Measurements from ENCODE around the gene PPP1R9A. TPM values are rescaled to one million over a fixed set of nuclear protein-coding genes. Genes with fewer than 3 reads are reported as not detected.
A peak's percentile ranks its signal among the peaks of the same experiment; 100 is the strongest.

Gene PPP1R9A
- total RNA-seq, 1 experiment from 2014 or later: 21.8 TPM

GRCh38 chr7:94901981-94902380 is 5.4 kb upstream of the PPP1R9A start:
- peaks cover 16% of the 10 kb centered on the region for H3K4me1 ChIP-seq
- H3K27ac ChIP-seq: no peak overlapping the region
- H3K27me3 ChIP-seq: no peaks in the 10 kb centered on the region
- no peak overlapping the region for H3K4me3 ChIP-seq
- DNase-seq: no peak
- no peaks in the 10 kb centered on the region for H3K36me3 ChIP-seq
- H3K9me3 ChIP-seq (replicated peaks): no peaks in the 10 kb centered on the region

- Histone ChIP-seq H3K4me1 (peaks cover 16% of the 10 kb centered on the region), H3K9me3 (replicated peaks) (no peaks in the 10 kb centered on the region), H3K27me3 (no peaks in the 10 kb centered on the region), H3K27ac (no peak overlapping the region), H3K4me3 (no peak overlapping the region), H3K36me3 (no peaks in the 10 kb centered on the region)
- peak in 1 of 2 experiments; percentile 66 for DNase-seq
Measured at GRCh38 chr7:94903971-94904370, 3.4 kb upstream of the PPP1R9A start.

- Histone ChIP-seq H3K27ac (no peak overlapping the region), H3K9me3 (replicated peaks) (no peaks in the 10 kb centered on the region), H3K4me3 (no peak overlapping the region), H3K36me3 (no peaks in the 10 kb centered on the region), H3K4me1 (peaks cover 19% of the 10 kb centered on the region), H3K27me3 (no peaks in the 10 kb centered on the region)
- DNase-seq: no peak
Measured at GRCh38 chr7:94904982-94905381, 2.4 kb upstream of the PPP1R9A start.

DNA sequence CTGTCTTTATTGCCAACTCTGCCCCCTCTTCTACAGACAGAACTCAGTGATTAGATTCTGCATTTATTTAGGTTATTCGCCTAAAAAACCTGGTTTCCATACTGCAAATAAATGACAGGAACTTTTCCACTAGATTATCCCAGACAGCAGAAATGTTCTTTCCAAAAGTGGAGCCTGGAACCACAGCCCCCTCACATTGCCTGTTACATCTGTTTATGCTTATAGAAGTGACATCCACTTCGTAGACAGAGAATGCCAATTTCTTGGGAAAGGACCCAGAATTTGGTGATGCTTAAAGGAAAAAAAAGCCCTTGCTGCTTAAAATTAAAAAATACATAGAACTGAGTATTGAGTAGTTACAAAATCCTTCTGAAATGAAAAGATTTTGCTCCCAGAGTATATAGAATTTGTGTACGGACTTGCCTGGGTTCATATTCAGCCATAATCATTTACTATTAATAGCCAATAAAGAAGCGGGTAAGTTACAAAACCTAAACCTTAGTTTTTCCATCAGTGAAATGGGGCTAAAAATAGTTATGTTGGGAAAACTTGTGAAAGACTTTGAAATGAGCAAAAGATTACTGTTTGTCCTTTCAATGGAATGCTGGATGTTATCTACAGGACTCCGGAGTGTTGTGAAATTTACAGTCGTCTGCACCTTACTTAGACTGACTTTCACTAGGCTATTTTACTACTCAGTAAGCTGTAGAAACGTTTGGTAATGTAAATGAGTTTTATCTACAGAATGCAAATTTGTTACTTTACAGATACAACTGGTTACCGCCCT is 1.1 kb upstream of the PPP1R9A start:
- no peak for DNase-seq
- Histone ChIP-seq H3K36me3 (no peaks in the 10 kb centered on the region), H3K27me3 (no peaks in the 10 kb centered on the region), H3K4me1 (peaks cover 19% of the 10 kb centered on the region), H3K9me3 (replicated peaks) (no peaks in the 10 kb centered on the region), H3K4me3 (no peak overlapping the region), H3K27ac (no peak overlapping the region)

- Histone ChIP-seq H3K27ac (peak overlapping the region; percentile 66), H3K27me3 (no peaks in the 10 kb centered on the region)
- peak; percentile 46 to 70 for DNase-seq
Measured at GRCh38 chr7:94907811-94908322, 473 bp downstream of the PPP1R9A start.

DNA sequence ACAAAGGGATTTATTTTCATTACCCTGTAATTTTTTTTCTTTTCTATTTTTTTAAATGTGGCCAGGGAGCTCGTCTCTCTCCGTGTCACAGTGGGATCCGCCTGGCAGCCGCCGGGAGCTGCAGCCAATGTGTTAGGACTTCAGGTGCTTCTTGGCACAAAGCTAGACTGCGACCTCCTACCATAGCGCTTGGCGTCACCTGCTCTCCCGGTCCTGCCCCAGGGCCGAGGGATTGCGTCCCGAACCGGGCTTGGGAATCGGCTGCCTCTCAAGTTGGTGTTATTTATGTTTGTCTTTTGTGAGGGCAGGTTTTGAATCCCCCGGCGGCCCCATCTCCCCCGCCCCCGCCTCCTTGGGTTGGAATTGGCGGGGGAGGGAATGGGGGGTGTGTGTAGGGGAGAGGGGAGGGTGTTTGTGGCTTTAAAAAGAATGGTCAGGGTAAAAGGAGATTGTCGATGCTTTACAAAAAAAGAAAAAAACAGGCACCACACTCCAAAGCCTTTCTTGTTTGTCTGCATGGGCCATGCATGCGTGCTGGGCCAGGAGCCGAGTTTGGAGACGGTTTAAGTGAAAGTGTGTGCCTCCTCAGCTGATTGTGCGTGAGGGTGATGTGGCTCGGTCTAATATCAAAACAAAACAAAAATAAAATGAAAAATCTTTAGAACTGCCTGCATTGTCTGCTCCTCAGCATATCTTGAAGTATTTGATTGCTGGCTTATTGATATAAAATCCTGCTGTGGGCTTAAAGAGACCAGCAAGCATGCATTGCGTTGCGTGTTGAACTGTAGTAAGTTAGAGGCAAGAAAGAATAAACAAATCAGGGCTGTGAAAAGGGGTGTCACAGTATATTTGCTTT is 1.2 kb downstream of the PPP1R9A start:
- H3K27ac ChIP-seq: peak overlapping the region; percentile 66
- H3K4me1 ChIP-seq: peaks cover 16% of the 10 kb centered on the region
- peak; percentile 53 to 71 for DNase-seq
- no peaks in the 10 kb centered on the region for H3K36me3 ChIP-seq
- no peaks in the 10 kb centered on the region for H3K9me3 ChIP-seq (replicated peaks)
- H3K4me3 ChIP-seq: peak overlapping the region; percentile 83
- no peaks in the 10 kb centered on the region for H3K27me3 ChIP-seq

More at GRCh38 chr7:94907811-94908322, 473 bp downstream of the PPP1R9A start:
- Histone ChIP-seq H3K9me3 (replicated peaks) (no peaks in the 10 kb centered on the region), H3K4me3 (peak overlapping the region; percentile 83), H3K36me3 (no peaks in the 10 kb centered on the region), H3K4me1 (peaks cover 19% of the 10 kb centered on the region)

DNA sequence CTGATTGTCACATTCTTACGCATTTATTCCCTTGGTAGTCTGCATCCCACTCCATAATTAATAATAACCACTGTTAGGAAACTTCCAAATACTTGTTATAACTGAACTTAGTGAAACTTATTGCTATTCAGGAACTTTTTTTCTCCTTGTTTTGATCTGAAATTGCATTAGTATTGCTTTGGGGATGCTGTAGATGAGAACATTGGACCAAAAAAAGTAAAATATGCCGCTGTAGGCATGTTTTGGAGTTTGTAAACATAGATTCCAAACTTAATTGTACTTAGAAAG is 1.7 kb downstream of the PPP1R9A start:
- Histone ChIP-seq H3K27me3 (no peaks in the 10 kb centered on the region), H3K4me1 (peaks cover 12% of the 10 kb centered on the region), H3K36me3 (no peaks in the 10 kb centered on the region), H3K9me3 (replicated peaks) (no peaks in the 10 kb centered on the region), H3K4me3 (peak overlapping the region; percentile 83), H3K27ac (peak overlapping the region; percentile 66)
- no peak for DNase-seq

DNA sequence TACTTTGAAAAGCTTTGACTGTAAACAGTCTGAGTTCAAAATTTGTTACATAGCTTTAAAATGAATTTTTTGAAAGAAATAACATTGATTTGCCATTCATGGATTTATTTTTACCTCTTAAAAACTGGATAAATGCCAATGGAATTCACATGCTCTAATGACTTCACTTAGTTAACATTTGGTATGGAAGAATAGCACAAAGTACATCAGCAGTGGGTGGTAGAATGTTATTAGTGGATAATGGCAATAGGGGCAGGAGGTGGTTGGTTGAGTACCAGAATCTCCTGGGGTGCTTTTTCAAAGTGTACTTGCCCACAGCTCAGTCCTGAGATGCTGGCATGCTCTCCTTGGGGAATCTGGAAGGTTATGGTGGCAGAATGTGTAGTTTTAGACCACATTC is 4.7 kb downstream of the PPP1R9A start:
- 0 out of 2 replicates have a peak, but pooled peaks cover 3% of the 10 kb centered on the region for H3K36me3 ChIP-seq
- H3K4me3 ChIP-seq: no peak overlapping the region
- no peaks in the 10 kb centered on the region for H3K27me3 ChIP-seq
- H3K4me1 ChIP-seq: peaks cover 3% of the 10 kb centered on the region
- no peak for DNase-seq
- H3K27ac ChIP-seq: no peak overlapping the region
- H3K9me3 ChIP-seq (replicated peaks): no peaks in the 10 kb centered on the region; the same call in 1 of the 2 replicates

DNA sequence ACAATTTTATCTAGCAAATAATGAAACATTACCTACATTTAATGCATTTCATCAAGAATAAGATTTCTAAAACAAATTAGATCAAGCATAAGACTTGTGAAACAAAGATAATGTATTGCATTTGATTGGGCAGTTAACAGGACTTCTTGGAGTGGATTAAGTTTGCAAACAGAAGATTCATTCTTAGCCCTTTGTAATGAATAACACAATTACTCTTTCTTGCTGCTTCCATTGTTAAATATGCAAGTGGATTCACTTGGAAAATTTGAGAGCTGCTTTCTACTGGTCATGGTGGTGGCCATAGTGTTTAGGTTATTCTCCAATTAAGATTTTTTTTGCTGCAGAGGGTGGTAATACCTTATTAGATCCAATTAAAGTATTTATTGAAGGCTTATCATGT is 6.0 kb downstream of the PPP1R9A start:
- H3K36me3 ChIP-seq: 0 out of 2 replicates have a peak, but pooled peaks cover 3% of the 10 kb centered on the region
- H3K4me3 ChIP-seq: no peak overlapping the region
- no peak overlapping the region for H3K27ac ChIP-seq
- peaks cover 3% of the 10 kb centered on the region; the same call in 1 of the 2 replicates for H3K4me1 ChIP-seq
- no peaks in the 10 kb centered on the region for H3K27me3 ChIP-seq
- no peaks in the 10 kb centered on the region; the same call in 1 of the 2 replicates for H3K9me3 ChIP-seq (replicated peaks)
- DNase-seq: no peak

GRCh38 chr7:94921911-94922310 is 14.5 kb downstream of the PPP1R9A start:
- no peaks in the 10 kb centered on the region for H3K27me3 ChIP-seq
- DNase-seq: no peak
- H3K9me3 ChIP-seq (replicated peaks): no peaks in the 10 kb centered on the region; the same call in 1 of the 2 replicates
- no peak overlapping the region for H3K4me3 ChIP-seq
- peaks cover 4% of the 10 kb centered on the region; the same call in 1 of the 2 replicates for H3K36me3 ChIP-seq
- no peak overlapping the region for H3K27ac ChIP-seq
- no peaks in the 10 kb centered on the region for H3K4me1 ChIP-seq

- no peaks in the 10 kb centered on the region for H3K4me1 ChIP-seq
- H3K4me3 ChIP-seq: no peak overlapping the region
- H3K27ac ChIP-seq: no peak overlapping the region
- no peaks in the 10 kb centered on the region; the same call in 1 of the 2 replicates for H3K9me3 ChIP-seq (replicated peaks)
- no peak for DNase-seq
- no peaks in the 10 kb centered on the region for H3K27me3 ChIP-seq
- peaks cover 4% of the 10 kb centered on the region; the same call in 1 of the 2 replicates for H3K36me3 ChIP-seq
Measured at GRCh38 chr7:94922457-94922856, 15.1 kb downstream of the PPP1R9A start.

DNA sequence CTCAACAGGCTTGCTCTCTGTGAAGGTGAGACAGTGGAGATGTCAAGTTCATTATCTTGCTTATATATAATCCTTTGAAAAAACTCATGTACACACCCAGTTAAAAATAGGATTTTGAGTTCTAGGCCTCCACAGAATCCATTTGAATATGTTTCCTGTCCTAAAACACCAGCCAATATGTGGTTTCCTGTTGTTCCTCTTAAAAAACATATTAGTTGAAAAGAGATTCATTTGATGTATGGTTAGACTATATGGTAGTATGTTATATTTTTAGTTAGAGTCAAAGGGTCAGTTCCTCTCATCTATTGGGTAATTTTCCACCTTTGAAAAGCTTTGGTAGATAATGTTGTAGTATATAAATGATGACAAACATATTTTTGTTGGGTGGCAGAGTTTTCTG is 16.0 kb downstream of the PPP1R9A start:
- Histone ChIP-seq H3K4me1 (no peaks in the 10 kb centered on the region), H3K4me3 (no peak overlapping the region), H3K36me3 (peaks cover 4% of the 10 kb centered on the region; the same call in 1 of the 2 replicates), H3K9me3 (replicated peaks) (no peaks in the 10 kb centered on the region; the same call in 1 of the 2 replicates), H3K27ac (no peak overlapping the region), H3K27me3 (no peaks in the 10 kb centered on the region)
- DNase-seq: no peak

DNA sequence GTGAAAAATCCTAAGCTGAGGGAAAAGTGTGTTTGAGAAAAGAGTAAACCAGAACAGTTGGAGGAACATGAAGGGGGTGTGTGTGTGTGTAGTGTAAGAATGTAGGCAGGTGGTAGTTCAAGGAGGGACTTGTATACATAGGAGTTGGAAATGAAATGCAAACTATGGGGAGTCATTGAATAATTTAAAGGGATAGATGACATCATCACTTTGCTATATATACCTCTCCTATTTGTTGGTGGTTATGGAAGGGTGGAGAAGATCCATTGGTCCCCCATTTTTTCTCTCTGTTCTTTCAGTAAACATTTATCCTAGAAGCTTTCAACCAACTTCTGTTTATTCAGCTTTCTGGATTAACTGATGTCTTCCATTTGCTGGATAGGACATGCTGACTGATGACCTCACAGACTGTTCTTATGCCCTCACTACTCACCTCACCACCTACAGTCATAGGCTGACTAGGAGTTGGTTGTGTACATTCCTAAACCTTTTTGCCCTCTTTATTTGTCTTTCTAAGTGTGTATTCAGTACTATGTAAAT is 20.8 kb downstream of the PPP1R9A start:
- no peak for DNase-seq
- H3K4me1 ChIP-seq: no peaks in the 10 kb centered on the region
- no peaks in the 10 kb centered on the region for H3K36me3 ChIP-seq
- H3K27me3 ChIP-seq: no peaks in the 10 kb centered on the region
- H3K4me3 ChIP-seq: no peak overlapping the region
- no peak overlapping the region for H3K27ac ChIP-seq
- H3K9me3 ChIP-seq (replicated peaks): no peaks in the 10 kb centered on the region

DNA sequence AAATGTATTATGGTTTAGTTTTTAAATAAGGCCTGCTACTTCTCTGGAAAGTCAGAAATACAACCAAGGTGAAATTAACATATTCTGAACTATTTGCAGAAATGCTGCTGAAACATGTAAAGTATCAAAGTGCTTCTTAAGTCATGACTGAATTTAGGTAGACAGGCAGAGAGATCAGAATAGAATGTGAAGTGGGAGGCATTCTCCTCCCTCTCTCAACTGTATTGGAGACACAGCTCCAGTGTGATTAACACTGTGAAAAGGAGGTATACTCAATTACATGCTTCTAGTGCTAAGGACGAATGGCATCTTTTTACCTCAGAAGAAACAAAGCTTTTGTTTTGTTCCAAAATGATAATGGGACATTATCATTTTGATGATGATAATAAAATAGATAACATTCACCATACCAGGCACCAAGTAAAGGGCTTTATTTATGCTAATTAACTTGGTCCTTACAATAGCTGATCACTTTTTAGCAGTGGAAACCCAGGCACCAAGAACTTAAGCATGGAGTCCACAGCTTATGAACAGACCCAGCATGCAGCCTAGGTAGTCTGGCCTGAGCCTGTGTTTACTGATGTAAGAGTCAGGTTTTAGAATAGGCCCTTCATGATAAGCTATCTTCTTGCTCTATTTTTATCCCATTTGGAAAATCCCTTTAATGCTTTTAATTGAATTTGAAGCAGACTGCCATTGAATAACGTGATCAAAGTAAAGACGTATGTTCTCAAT is 26.0 kb downstream of the PPP1R9A start:
- DNase-seq: no peak
- H3K36me3 ChIP-seq: no peaks in the 10 kb centered on the region
- no peak overlapping the region for H3K4me3 ChIP-seq
- no peaks in the 10 kb centered on the region for H3K9me3 ChIP-seq (replicated peaks)
- no peaks in the 10 kb centered on the region for H3K27me3 ChIP-seq
- no peak overlapping the region for H3K27ac ChIP-seq
- H3K4me1 ChIP-seq: no peaks in the 10 kb centered on the region

Measured in SJCRH30 (cell line).